HEK293 (cell line): Measurements from ENCODE around the gene CSAD.

Experiments used
- CTCF ChIA-PET: fragments of 350-600 bp; formaldehyde crosslinking; extraction: SDS; loops from one replicate; lab custom pipeline; 2021; ENCODE audit warnings: antibody characterized with exemption; lab: Yijun Ruan, JAX
- POLR2A ChIA-PET: fragments of 300-600 bp; formaldehyde crosslinking; extraction: SDS; loops from one replicate; lab custom pipeline; 2020; ENCODE audit warnings: antibody characterized with exemption, inconsistent platforms; lab: Yijun Ruan, JAX
- H3K27ac ChIP-seq: fragments of 200-500 bp; sonication (Bioruptor generic); 2 replicates; pipeline ENCODE4 v1.5.1; 2014; ENCODE audit warnings: low read depth, low read length, control low read depth, inconsistent platforms; ENCODE audit errors: extremely low read depth
- H3K36me3 ChIP-seq, 2 experiments: fragments of 200-500 bp in 1 of 2; sonication (Bioruptor generic) in 1 of 2; 1 replicate in 1 of 2; 2 replicates in 1 of 2; pipeline ENCODE4 v1.5.1; 2014 to 2017; ENCODE audit warnings: inconsistent platforms in 2 of 2, low read length in 2 of 2; ENCODE audit not compliant: control insufficient read depth in 2 of 2, insufficient read depth in 1 of 2
- H3K4me1 ChIP-seq: fragments of 200-500 bp; sonication (Bioruptor generic); 2 replicates; pipeline ENCODE4 v1.5.1; 2014; ENCODE audit warnings: mild to moderate bottlenecking, low read length, inconsistent platforms; ENCODE audit not compliant: control insufficient read depth, insufficient read depth
- H3K4me3 ChIP-seq: 2 replicates; pipeline ENCODE4 v1.5.1; 2011; ENCODE audit warnings: low read depth, mild to moderate bottlenecking, control low read depth, low read length, moderate library complexity
- H3K9me3 ChIP-seq: fragments of 200-500 bp; sonication (Bioruptor generic); 2 replicates; pipeline ENCODE4 v1.5.1; 2014; ENCODE audit warnings: low read depth, low read length, inconsistent platforms; ENCODE audit not compliant: control insufficient read depth, insufficient read depth
- FEZF1 ChIP-seq: fragments of 450-650 bp; formaldehyde crosslinking; IDR thresholded peaks from 2 replicates; pipeline ENCODE4 v1.5.1; 2016; ENCODE audit warnings: missing biosample characterization, missing genetic modification characterization
- GLI4 ChIP-seq: fragments of 450-650 bp; formaldehyde crosslinking; IDR thresholded peaks from 2 replicates; pipeline ENCODE4 v1.5.1; 2016; ENCODE audit warnings: missing biosample characterization, missing genetic modification characterization
- SCRT2 ChIP-seq: fragments of 450-650 bp; formaldehyde crosslinking; IDR thresholded peaks from 2 replicates; pipeline ENCODE4 v1.5.1; 2016; ENCODE audit warnings: missing biosample characterization, missing genetic modification characterization
- SETDB1 ChIP-seq: IDR thresholded peaks from one replicate; pipeline ENCODE4 v1.6.1; 2017; ENCODE audit warnings: mild to moderate bottlenecking, low read length, moderate library complexity, mixed read lengths; ENCODE audit not compliant: insufficient read length
- WT1 ChIP-seq: fragments of 450-650 bp; formaldehyde crosslinking; IDR thresholded peaks from 2 replicates; pipeline ENCODE4 v1.5.1; 2016; ENCODE audit warnings: missing biosample characterization, missing genetic modification characterization
- ZBTB21 ChIP-seq: fragments of 450-650 bp; formaldehyde crosslinking; IDR thresholded peaks from 2 replicates; pipeline ENCODE4 v1.5.1; 2017; ENCODE audit warnings: missing biosample characterization, missing genetic modification characterization
- ZBTB48 ChIP-seq: fragments of 450-650 bp; formaldehyde crosslinking; IDR thresholded peaks from 2 replicates; pipeline ENCODE4 v1.5.1; 2016; ENCODE audit warnings: missing biosample characterization, missing genetic modification characterization
- ZNF114 ChIP-seq: fragments of 450-650 bp; formaldehyde crosslinking; IDR thresholded peaks from 2 replicates; pipeline ENCODE4 v1.5.0; 2017; ENCODE audit warnings: missing biosample characterization, missing genetic modification characterization
- ZNF202 ChIP-seq: fragments of 450-650 bp; formaldehyde crosslinking; IDR thresholded peaks from 2 replicates; pipeline ENCODE4 v1.5.1; 2016; ENCODE audit warnings: missing biosample characterization, missing genetic modification characterization, borderline replicate concordance
- ZNF223 ChIP-seq: fragments of 450-650 bp; formaldehyde crosslinking; IDR thresholded peaks from 2 replicates; pipeline ENCODE4 v1.5.1; 2016; ENCODE audit warnings: missing biosample characterization, missing genetic modification characterization
- ZNF23 ChIP-seq: fragments of 450-650 bp; formaldehyde crosslinking; IDR thresholded peaks from 2 replicates; pipeline ENCODE4 v1.5.1; 2016; ENCODE audit warnings: missing biosample characterization, missing genetic modification characterization, borderline replicate concordance
- ZNF24 ChIP-seq: fragments of 450-650 bp; formaldehyde crosslinking; IDR thresholded peaks from 2 replicates; pipeline ENCODE4 v1.5.1; 2016; ENCODE audit warnings: missing biosample characterization, missing genetic modification characterization
- ZNF302 ChIP-seq: fragments of 450-650 bp; formaldehyde crosslinking; IDR thresholded peaks from 2 replicates; pipeline ENCODE4 v1.5.1; 2016; ENCODE audit warnings: missing biosample characterization, missing genetic modification characterization, low read depth
- ZNF529 ChIP-seq: fragments of 450-650 bp; formaldehyde crosslinking; IDR thresholded peaks from 2 replicates; pipeline ENCODE4 v1.5.1; 2017; ENCODE audit warnings: missing genetic modification characterization, missing biosample characterization; ENCODE audit not compliant: insufficient replicate concordance
- ZNF548 ChIP-seq: fragments of 450-650 bp; formaldehyde crosslinking; IDR thresholded peaks from 2 replicates; pipeline ENCODE4 v1.5.1; 2016; ENCODE audit warnings: missing biosample characterization, missing genetic modification characterization
- ZNF596 ChIP-seq: fragments of 450-650 bp; IDR thresholded peaks from 2 replicates; pipeline ENCODE4 v1.5.0; 2018; ENCODE audit warnings: missing biosample characterization, mild to moderate bottlenecking, missing genetic modification characterization, moderate library complexity
- TF ChIP-seq, protein P1 (sequence below): fragments of 450-650 bp; formaldehyde crosslinking; IDR thresholded peaks from 2 replicates; pipeline ENCODE4 v1.5.1; 2016; ENCODE audit warnings: missing biosample characterization, missing genetic modification characterization
- TF ChIP-seq, protein P2 (sequence below): fragments of 450-650 bp; formaldehyde crosslinking; IDR thresholded peaks from 2 replicates; pipeline ENCODE4 v1.5.1; 2016; ENCODE audit warnings: missing biosample characterization, missing genetic modification characterization
- TF ChIP-seq, protein P3 (sequence below): fragments of 450-650 bp; formaldehyde crosslinking; IDR thresholded peaks from 2 replicates; pipeline ENCODE4 v1.5.1; 2016; ENCODE audit warnings: missing biosample characterization, missing genetic modification characterization
- TF ChIP-seq, protein P4 (sequence below): fragments of 450-650 bp; formaldehyde crosslinking; IDR thresholded peaks from 2 replicates; pipeline ENCODE4; 2016; ENCODE audit warnings: missing biosample characterization, missing genetic modification characterization
- TF ChIP-seq, protein P5 (sequence below): fragments of 450-650 bp; formaldehyde crosslinking; IDR thresholded peaks from 2 replicates; pipeline ENCODE4 v1.5.1; 2016; ENCODE audit warnings: missing biosample characterization, missing genetic modification characterization
- TF ChIP-seq, protein P6 (sequence below): fragments of 450-650 bp; IDR thresholded peaks from 2 replicates; pipeline ENCODE4 v1.5.1; 2018; ENCODE audit warnings: missing biosample characterization, missing genetic modification characterization

Gene CSAD

DNA sequence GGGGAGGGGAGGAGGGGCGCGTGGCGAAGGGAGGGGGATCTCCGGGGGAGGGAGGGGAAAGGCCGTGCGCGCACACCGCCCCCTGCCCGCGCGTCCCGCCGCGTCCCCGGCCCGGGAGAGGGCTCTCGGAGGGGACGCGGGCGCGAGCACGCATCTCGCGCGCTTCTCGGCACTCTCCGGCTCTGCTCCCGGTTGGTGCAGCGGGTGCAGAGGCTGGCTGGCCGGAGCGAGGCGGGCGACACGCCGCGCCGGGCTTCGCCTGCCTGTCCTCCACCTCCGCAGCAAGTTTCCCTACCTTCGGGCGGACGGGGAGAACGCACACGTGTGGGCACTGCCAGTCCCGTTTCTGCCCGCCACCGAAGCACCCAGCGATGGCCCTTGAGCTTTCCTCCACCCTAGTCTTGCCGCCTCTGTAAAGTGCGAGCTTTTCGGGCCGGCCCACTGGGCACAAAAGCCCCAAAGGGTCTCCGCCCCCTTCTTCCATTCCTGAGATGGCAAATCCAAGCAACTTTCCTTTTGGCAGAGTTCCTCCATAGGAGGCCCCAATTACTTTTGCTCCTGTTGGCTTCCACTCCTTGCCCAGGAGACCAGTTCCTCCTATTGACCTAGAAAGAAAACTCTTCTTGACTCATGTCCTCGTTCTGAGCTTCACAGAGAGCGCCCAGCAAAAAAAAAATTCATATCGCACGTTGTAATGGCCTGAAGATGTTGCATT is 363 bp upstream of the CSAD start (continued):
- TF ChIP-seq, protein P1, sequence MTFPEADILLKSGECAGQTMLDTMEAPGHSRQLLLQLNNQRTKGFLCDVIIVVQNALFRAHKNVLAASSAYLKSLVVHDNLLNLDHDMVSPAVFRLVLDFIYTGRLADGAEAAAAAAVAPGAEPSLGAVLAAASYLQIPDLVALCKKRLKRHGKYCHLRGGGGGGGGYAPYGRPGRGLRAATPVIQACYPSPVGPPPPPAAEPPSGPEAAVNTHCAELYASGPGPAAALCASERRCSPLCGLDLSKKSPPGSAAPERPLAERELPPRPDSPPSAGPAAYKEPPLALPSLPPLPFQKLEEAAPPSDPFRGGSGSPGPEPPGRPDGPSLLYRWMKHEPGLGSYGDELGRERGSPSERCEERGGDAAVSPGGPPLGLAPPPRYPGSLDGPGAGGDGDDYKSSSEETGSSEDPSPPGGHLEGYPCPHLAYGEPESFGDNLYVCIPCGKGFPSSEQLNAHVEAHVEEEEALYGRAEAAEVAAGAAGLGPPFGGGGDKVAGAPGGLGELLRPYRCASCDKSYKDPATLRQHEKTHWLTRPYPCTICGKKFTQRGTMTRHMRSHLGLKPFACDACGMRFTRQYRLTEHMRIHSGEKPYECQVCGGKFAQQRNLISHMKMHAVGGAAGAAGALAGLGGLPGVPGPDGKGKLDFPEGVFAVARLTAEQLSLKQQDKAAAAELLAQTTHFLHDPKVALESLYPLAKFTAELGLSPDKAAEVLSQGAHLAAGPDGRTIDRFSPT (tag by site-specific recombination) = peak; percentile 25; the same call in 1 of the 2 replicates
- TF ChIP-seq, protein P2, sequence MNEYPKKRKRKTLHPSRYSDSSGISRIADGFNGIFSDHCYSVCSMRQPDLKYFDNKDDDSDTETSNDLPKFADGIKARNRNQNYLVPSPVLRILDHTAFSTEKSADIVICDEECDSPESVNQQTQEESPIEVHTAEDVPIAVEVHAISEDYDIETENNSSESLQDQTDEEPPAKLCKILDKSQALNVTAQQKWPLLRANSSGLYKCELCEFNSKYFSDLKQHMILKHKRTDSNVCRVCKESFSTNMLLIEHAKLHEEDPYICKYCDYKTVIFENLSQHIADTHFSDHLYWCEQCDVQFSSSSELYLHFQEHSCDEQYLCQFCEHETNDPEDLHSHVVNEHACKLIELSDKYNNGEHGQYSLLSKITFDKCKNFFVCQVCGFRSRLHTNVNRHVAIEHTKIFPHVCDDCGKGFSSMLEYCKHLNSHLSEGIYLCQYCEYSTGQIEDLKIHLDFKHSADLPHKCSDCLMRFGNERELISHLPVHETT (tag by site-specific recombination) = no peak
- TF ChIP-seq WT1 = no peak
- TF ChIP-seq, all 188 proteins: peak for 16

DNA sequence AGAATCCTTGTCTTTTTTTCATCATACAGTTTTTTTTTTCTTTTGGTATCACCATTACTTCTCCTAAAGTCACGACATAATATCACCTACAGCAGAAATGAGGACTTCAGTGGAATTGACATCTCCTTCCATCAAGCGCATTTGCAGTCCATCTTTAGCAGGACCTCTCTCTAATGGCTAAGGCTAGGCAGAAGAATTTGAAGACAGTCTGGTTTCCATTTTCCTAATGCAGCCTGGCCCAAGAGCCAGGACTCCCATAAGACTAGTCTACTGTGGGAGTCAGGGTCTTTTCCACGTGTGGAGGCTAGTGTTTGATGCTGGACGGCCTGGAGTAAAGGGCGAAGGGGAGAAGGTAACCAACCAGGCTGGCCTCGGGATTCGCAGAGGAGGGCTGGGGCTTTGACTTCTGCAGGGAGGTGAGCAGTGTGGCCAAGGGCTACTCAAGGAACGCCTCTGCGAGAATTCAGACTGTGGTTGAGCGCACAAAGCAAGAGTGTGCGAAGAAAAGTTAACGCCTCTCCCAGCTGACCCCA is 972 bp downstream of the CSAD start:
- H3K4me3 ChIP-seq = peak overlapping the region; percentile 80
- H3K36me3 ChIP-seq = peaks cover 15 to 33% of the 10 kb centered on the region in 2 experiments
- H3K27ac ChIP-seq = peak overlapping the region; percentile 80
- H3K9me3 ChIP-seq = no peaks in the 10 kb centered on the region
- ChIA-PET POLR2A (interaction anchor here (0.7 to 2.8 kb wide), 18 partner anchors 9 to 200 kb away, joined by 3 to 18 read pairs (median 5); partner anchors contain the start of genes AAAS, ESPL1, MYG1 and PFDN5), CTCF (interaction anchor here (0.6 to 5.1 kb wide), 7 partner anchors 9 to 141 kb away, joined by 4 to 46 read pairs (median 6); partner anchors contain the start of genes AAAS and ESPL1)
- H3K4me1 ChIP-seq = peaks cover 16% of the 10 kb centered on the region; the same call in 1 of the 2 replicates
- TF ChIP-seq, protein P3, sequence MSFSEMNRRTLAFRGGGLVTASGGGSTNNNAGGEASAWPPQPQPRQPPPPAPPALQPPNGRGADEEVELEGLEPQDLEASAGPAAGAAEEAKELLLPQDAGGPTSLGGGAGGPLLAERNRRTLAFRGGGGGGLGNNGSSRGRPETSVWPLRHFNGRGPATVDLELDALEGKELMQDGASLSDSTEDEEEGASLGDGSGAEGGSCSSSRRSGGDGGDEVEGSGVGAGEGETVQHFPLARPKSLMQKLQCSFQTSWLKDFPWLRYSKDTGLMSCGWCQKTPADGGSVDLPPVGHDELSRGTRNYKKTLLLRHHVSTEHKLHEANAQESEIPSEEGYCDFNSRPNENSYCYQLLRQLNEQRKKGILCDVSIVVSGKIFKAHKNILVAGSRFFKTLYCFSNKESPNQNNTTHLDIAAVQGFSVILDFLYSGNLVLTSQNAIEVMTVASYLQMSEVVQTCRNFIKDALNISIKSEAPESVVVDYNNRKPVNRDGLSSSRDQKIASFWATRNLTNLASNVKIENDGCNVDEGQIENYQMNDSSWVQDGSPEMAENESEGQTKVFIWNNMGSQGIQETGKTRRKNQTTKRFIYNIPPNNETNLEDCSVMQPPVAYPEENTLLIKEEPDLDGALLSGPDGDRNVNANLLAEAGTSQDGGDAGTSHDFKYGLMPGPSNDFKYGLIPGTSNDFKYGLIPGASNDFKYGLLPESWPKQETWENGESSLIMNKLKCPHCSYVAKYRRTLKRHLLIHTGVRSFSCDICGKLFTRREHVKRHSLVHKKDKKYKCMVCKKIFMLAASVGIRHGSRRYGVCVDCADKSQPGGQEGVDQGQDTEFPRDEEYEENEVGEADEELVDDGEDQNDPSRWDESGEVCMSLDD (tag by site-specific recombination) = no peak
- TF ChIP-seq ZBTB48 (tag by site-specific recombination) (no peak), ZNF24 (tag by site-specific recombination) (no peak), GLI4 (tag by site-specific recombination) (no peak), SCRT2 (tag by site-specific recombination) (no peak), ZNF202 (tag by site-specific recombination) (no peak), ZNF223 (no peak), FEZF1 (tag by site-specific recombination) (no peak), ZNF114 (tag by site-specific recombination) (no peak), ZNF23 (tag by site-specific recombination) (no peak), ZNF596 (tag by site-specific recombination) (0 out of 2 replicates have a peak, but pooled peaks have one; percentile 8), ZNF302 (tag by site-specific recombination) (no peak), ZNF548 (no peak), ZNF529 (tag by site-specific recombination) (no peak), SETDB1 (no peak), ZBTB21 (tag by site-specific recombination) (no peak)
- TF ChIP-seq, protein P4, sequence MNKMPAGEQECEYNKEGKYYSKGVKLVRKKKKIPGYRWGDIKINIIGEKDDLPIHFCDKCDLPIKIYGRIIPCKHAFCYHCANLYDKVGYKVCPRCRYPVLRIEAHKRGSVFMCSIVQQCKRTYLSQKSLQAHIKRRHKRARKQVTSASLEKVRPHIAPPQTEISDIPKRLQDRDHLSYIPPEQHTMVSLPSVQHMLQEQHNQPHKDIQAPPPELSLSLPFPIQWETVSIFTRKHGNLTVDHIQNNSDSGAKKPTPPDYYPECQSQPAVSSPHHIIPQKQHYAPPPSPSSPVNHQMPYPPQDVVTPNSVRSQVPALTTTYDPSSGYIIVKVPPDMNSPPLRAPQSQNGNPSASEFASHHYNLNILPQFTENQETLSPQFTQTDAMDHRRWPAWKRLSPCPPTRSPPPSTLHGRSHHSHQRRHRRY (tag by site-specific recombination) = no peak
- TF ChIP-seq, protein P5, sequence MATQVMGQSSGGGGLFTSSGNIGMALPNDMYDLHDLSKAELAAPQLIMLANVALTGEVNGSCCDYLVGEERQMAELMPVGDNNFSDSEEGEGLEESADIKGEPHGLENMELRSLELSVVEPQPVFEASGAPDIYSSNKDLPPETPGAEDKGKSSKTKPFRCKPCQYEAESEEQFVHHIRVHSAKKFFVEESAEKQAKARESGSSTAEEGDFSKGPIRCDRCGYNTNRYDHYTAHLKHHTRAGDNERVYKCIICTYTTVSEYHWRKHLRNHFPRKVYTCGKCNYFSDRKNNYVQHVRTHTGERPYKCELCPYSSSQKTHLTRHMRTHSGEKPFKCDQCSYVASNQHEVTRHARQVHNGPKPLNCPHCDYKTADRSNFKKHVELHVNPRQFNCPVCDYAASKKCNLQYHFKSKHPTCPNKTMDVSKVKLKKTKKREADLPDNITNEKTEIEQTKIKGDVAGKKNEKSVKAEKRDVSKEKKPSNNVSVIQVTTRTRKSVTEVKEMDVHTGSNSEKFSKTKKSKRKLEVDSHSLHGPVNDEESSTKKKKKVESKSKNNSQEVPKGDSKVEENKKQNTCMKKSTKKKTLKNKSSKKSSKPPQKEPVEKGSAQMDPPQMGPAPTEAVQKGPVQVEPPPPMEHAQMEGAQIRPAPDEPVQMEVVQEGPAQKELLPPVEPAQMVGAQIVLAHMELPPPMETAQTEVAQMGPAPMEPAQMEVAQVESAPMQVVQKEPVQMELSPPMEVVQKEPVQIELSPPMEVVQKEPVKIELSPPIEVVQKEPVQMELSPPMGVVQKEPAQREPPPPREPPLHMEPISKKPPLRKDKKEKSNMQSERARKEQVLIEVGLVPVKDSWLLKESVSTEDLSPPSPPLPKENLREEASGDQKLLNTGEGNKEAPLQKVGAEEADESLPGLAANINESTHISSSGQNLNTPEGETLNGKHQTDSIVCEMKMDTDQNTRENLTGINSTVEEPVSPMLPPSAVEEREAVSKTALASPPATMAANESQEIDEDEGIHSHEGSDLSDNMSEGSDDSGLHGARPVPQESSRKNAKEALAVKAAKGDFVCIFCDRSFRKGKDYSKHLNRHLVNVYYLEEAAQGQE (tag by site-specific recombination) = peak; percentile 23; the same call in 1 of the 2 replicates
- TF ChIP-seq, protein P6, sequence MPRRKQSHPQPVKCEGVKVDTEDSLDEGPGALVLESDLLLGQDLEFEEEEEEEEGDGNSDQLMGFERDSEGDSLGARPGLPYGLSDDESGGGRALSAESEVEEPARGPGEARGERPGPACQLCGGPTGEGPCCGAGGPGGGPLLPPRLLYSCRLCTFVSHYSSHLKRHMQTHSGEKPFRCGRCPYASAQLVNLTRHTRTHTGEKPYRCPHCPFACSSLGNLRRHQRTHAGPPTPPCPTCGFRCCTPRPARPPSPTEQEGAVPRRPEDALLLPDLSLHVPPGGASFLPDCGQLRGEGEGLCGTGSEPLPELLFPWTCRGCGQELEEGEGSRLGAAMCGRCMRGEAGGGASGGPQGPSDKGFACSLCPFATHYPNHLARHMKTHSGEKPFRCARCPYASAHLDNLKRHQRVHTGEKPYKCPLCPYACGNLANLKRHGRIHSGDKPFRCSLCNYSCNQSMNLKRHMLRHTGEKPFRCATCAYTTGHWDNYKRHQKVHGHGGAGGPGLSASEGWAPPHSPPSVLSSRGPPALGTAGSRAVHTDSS (tag by site-specific recombination) = no peak
